Measurements from ENCODE around the gene APLF.

DNA sequence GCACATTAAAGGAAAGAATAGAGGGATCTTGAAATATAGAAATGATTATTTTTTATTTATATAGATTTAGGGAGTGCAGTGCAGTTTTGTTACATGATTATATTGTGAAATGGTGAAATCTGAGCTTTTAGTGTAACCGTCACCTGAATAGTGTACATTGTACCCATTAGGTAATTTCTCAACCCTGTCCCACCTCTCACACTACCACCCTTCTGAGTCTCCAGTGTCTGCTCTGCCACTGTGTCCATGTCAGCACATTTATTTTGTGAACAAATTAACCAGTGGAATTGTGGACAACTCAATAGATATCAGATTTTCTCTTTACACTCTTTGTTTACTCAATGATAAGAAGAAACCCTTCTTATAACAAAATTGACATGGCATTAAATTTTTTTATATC is 24.2 kb downstream of the APLF start:
- TF ChIP-seq, protein P1, sequence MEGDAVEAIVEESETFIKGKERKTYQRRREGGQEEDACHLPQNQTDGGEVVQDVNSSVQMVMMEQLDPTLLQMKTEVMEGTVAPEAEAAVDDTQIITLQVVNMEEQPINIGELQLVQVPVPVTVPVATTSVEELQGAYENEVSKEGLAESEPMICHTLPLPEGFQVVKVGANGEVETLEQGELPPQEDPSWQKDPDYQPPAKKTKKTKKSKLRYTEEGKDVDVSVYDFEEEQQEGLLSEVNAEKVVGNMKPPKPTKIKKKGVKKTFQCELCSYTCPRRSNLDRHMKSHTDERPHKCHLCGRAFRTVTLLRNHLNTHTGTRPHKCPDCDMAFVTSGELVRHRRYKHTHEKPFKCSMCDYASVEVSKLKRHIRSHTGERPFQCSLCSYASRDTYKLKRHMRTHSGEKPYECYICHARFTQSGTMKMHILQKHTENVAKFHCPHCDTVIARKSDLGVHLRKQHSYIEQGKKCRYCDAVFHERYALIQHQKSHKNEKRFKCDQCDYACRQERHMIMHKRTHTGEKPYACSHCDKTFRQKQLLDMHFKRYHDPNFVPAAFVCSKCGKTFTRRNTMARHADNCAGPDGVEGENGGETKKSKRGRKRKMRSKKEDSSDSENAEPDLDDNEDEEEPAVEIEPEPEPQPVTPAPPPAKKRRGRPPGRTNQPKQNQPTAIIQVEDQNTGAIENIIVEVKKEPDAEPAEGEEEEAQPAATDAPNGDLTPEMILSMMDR (IDR thresholded peaks at IDR 0.05; ENCODE audit: low read depth, low read length) = no peak
- no peak for TF ChIP-seq MYC (IDR thresholded peaks at IDR 0.05; ENCODE audit: low read depth, low read length)
- TF ChIP-seq POLR2A (IDR thresholded peaks at IDR 0.05; ENCODE audit: extremely low read depth, insufficient read length) = no peak
- TF ChIP-seq, protein P2, sequence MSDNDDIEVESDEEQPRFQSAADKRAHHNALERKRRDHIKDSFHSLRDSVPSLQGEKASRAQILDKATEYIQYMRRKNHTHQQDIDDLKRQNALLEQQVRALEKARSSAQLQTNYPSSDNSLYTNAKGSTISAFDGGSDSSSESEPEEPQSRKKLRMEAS (IDR thresholded peaks at IDR 0.05; ENCODE audit: low read depth, low read length) = no peak
